K562 (cell line): ENCODE measurements around the gene VASH2. TPM values are rescaled to one million over a fixed set of nuclear protein-coding genes. Genes with fewer than 3 reads are reported as not detected.

Source experiments
- AFF4 ChIP-seq: sonication (generic); formaldehyde crosslinking; IDR thresholded peaks from 2 replicates; pipeline ENCODE4 v1.8.0; 2023; ENCODE audit warnings: mild to moderate bottlenecking, missing genetic modification reagents
- CHD2 ChIP-seq: IDR thresholded peaks from 2 replicates; pipeline ENCODE4 v1.6.1; 2011; ENCODE audit warnings: low read depth, low read length
- FOXK2 ChIP-seq, 2 experiments: fragments of 450-650 bp; IDR thresholded peaks in 1 of 2; conservative IDR thresholded peaks in 1 of 2; 2 replicates each; pipeline ENCODE4 v1.6.1; 2016; ENCODE audit warnings: low read depth in 2 of 2, mild to moderate bottlenecking in 1 of 2
- HOMEZ ChIP-seq: fragments of 250-450 bp; sonication (Bioruptor Pico); IDR thresholded peaks from 2 replicates; pipeline ENCODE4 v1.4.0; 2020; ENCODE audit warnings: mild to moderate bottlenecking, moderate library complexity
- HSF4 ChIP-seq: fragments of 250-450 bp; sonication (Bioruptor Pico); IDR thresholded peaks from 2 replicates; pipeline ENCODE4 v2.1.2; 2022; ENCODE audit warnings: mild to moderate bottlenecking, moderate library complexity, borderline replicate concordance
- NFXL1 ChIP-seq: fragments of 450-650 bp; formaldehyde crosslinking; IDR thresholded peaks from 2 replicates; pipeline ENCODE4 v1.4.0; 2021; ENCODE audit warnings: mild to moderate bottlenecking
- NR0B1 ChIP-seq: fragments of 450-650 bp; IDR thresholded peaks from one replicate; pipeline ENCODE4 v1.6.1; 2018; ENCODE audit warnings: mild to moderate bottlenecking, moderate library complexity; ENCODE audit not compliant: partially characterized antibody
- PHF20 ChIP-seq: fragments of 450-650 bp; IDR thresholded peaks from 2 replicates; pipeline ENCODE4 v1.6.1; 2018; ENCODE audit not compliant: partially characterized antibody
- POLR3A ChIP-seq: IDR thresholded peaks from 2 replicates; pipeline ENCODE4 v1.6.1; 2011; ENCODE audit warnings: borderline replicate concordance, mild to moderate bottlenecking, moderate library complexity; ENCODE audit not compliant: insufficient read length, insufficient read depth; ENCODE audit errors: extremely low read depth
- SP2 ChIP-seq: IDR thresholded peaks from 2 replicates; pipeline ENCODE4 v1.6.1; 2011; ENCODE audit warnings: mild to moderate bottlenecking, low read depth, low read length, moderate library complexity; ENCODE audit not compliant: poor library complexity, severe bottlenecking; ENCODE audit errors: extremely low read depth
- TAF7 ChIP-seq: fragments of 450-650 bp; IDR thresholded peaks from 2 replicates; pipeline ENCODE4 v1.6.1; 2016; ENCODE audit warnings: missing genetic modification characterization, missing compliant biosample characterization
- TAF9B ChIP-seq: fragments of 450-650 bp; IDR thresholded peaks from 2 replicates; pipeline ENCODE4 v1.6.1; 2018; ENCODE audit warnings: mild to moderate bottlenecking; ENCODE audit not compliant: partially characterized antibody
- XRCC5 ChIP-seq: fragments of 200-400 bp; formaldehyde crosslinking; IDR thresholded peaks from 2 replicates; pipeline ENCODE4 v1.6.1; 2017; ENCODE audit warnings: low read depth, mild to moderate bottlenecking, low read length
- ZNF217 ChIP-seq: sonication (generic); formaldehyde crosslinking; IDR thresholded peaks from 2 replicates; pipeline ENCODE4 v1.8.0; 2022; ENCODE audit warnings: mild to moderate bottlenecking, missing genetic modification reagents
- ZNF239 ChIP-seq: fragments of 250-450 bp; sonication (Bioruptor Pico); IDR thresholded peaks from 2 replicates; pipeline ENCODE4 v1.4.0; 2020; ENCODE audit warnings: mild to moderate bottlenecking
- ZNF354B ChIP-seq: fragments of 250-450 bp; sonication (Bioruptor Pico); IDR thresholded peaks from 2 replicates; pipeline ENCODE4 v1.4.0; 2020
- ZNF511 ChIP-seq: sonication (generic); formaldehyde crosslinking; IDR thresholded peaks from 2 replicates; pipeline ENCODE4 v1.8.0; 2022; ENCODE audit warnings: mild to moderate bottlenecking, missing genetic modification reagents
- ZNF655 ChIP-seq: fragments of 250-450 bp; sonication (Bioruptor Pico); IDR thresholded peaks from 2 replicates; pipeline ENCODE4 v1.5.0; 2021
- polyA plus RNA-seq, 8 experiments: library from polyadenylated mRNA; depleted of rRNA in 4 of 8; stranded (reverse) in 5 of 8; unstranded in 3 of 8; fragments of >200 nt; fragmentation: Nextera tagmentation in 2 of 8; fragmentation: Illumina TruSeq in 1 of 8; extraction: Ambion mirVana in 2 of 8; extraction: Trizol in 1 of 8; gene quantifications; 2 replicates each; pipeline versions ENCODE4 v1.2.1 to v1.2.3, GENCODE V29; 2011 to 2014; ENCODE audit warnings: inconsistent platforms in 1 of 8, missing spikeins in 1 of 8
- total RNA-seq, 7 experiments: library from RNA; depleted of rRNA in 6 of 7; stranded (reverse); fragments of >200 nt in 6 of 7; fragmentation: Illumina TruSeq in 2 of 7; extraction: Trizol in 2 of 7; gene quantifications; 2 replicates each; pipeline versions ENCODE4 v1.2.1 to v1.2.3, GENCODE V29; 2011 to 2021; ENCODE audit warnings: low replicate concordance in 1 of 7

VASH2 gene
- total and polyA plus RNA-seq, 9 of the 15 experiments (the other 6 are each of a cell fraction or from before 2014, with no cell fraction given): 0.04 to 0.40 (median 0.10) TPM; not detected in 1

GRCh38 chr1:213015099-213016050 lies 65.0 kb downstream of the VASH2 start, which contains the start of gene ANGEL2 (continued):
- TF ChIP-seq HSF4 (CRISPR knock-in tag) (no peak), SP2 (no peak), ZNF354B (CRISPR knock-in tag) (no peak), NFXL1 (no peak), HOMEZ (CRISPR knock-in tag) (no peak), FOXK2 (conservative IDR thresholded peaks at IDR 0.05 in 1 of 2, IDR thresholded peaks at IDR 0.05 in 1 of 2; ENCODE audit: low read depth in 2 of 2) (peak in 1 of 2 experiments; percentile 53; a peak in 2 of 4 replicates), NR0B1 (no peak), AFF4 (CRISPR knock-in tag) (peak; percentile 32; the same call in 1 of the 2 replicates), ZNF239 (CRISPR knock-in tag) (no peak; the same call in 1 of the 2 replicates), ZNF655 (CRISPR knock-in tag) (no peak), ZNF511 (CRISPR knock-in tag) (peak; percentile 91), PHF20 (peak; percentile 72), ZNF217 (no peak), XRCC5 (no peak), TAF7 (tag) (peak; percentile 32; the same call in 1 of the 2 replicates), POLR3A (no peak), TAF9B (peak; percentile 51), CHD2 (no peak)
